Measurements from ENCODE around the gene RCN1.

DNA sequence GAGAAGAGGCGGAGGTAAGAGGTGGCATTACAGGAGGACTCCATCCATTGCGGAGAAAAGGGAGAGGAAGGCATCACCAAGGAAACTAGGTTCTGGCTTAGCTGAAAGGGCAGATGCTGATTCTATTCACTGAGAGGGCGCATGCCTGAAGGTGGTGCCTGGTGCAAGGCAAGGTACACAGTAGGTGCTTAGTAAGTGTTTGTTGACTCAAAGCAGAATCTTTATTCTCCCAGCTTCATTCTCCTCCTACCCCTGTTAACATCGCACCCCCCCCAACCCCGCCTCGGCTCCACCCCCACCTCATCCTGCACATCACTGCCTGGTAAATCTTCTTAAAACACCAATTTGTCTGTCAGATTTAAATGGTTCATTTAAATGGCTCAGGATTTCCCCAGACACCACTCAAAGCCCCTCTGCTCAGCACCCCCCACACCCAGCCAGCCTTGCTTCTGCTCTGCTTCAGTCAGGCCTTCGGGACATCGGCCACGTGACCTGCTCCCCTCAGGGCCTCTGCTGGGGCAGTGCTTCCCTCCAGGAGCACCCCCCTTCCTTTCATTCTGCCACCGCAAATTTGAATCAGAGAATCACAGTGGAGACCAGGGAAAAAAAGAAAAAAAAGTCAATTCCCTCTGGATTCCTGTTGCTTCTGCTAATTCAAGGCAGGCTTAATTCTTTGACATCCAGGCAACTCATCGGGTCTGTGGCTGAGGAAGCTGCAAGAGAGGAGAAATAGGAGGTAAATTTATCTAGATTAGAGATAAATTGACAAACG, 17.8 kb upstream of the RCN1 start:
- TF ChIP-seq, protein P1, sequence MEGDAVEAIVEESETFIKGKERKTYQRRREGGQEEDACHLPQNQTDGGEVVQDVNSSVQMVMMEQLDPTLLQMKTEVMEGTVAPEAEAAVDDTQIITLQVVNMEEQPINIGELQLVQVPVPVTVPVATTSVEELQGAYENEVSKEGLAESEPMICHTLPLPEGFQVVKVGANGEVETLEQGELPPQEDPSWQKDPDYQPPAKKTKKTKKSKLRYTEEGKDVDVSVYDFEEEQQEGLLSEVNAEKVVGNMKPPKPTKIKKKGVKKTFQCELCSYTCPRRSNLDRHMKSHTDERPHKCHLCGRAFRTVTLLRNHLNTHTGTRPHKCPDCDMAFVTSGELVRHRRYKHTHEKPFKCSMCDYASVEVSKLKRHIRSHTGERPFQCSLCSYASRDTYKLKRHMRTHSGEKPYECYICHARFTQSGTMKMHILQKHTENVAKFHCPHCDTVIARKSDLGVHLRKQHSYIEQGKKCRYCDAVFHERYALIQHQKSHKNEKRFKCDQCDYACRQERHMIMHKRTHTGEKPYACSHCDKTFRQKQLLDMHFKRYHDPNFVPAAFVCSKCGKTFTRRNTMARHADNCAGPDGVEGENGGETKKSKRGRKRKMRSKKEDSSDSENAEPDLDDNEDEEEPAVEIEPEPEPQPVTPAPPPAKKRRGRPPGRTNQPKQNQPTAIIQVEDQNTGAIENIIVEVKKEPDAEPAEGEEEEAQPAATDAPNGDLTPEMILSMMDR (IDR thresholded peaks at IDR 0.05) = no peak
- TF ChIP-seq POLR2AphosphoS5 (IDR thresholded peaks at IDR 0.05; ENCODE audit: insufficient read depth in 1 of 2, low read depth in 1 of 2) (no peak), POLR2A (IDR thresholded peaks at IDR 0.05) (no peak)
